ENCODE results near the gene RAB36. TPM values are rescaled to one million over a fixed set of nuclear protein-coding genes. Genes with fewer than 3 reads are reported as not detected.

The RAB36 gene
- total and polyA plus RNA-seq, 4 donors = 4.4 to 27.5 (median 9.6) TPM

DNA sequence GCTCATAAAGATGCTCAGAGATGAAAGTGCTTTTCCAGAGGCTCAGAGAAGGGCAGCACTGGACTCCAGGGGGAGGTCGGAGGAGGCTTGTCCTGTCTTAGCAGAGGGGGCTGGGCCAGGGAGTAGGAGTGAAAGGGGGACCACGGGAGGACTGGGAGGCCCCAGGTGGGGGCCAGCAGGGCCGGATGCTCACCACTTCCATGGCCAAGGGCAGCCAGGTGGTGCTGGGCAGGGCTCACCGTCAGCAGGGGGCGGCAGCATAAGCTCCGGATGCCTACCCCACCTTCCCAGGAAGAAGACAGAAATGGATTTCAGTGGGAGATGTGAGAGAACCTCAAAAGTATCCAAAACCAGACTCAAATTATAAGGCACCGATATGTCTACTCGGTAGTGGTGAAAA is 11.0 kb downstream of the RAB36 start:
- no peak overlapping the region for H3K27ac ChIP-seq (ENCODE audit: low read depth in 1 of 2, low read length in 1 of 2)
- no peaks in the 10 kb centered on the region for H3K9me3 ChIP-seq (ENCODE audit: control insufficient read depth in 4 of 4, insufficient read depth in 3 of 4, low read length in 3 of 4)
- H3K36me3 ChIP-seq (ENCODE audit: control insufficient read depth in 4 of 4, insufficient read depth in 4 of 4, low read length in 4 of 4) = no peaks in the 10 kb centered on the region
- no peak overlapping the region for H3K9ac ChIP-seq (ENCODE audit: insufficient read depth in 1 of 2, low read length in 2 of 2)
- DNase-seq (no peak), ATAC-seq (ENCODE audit: insufficient read depth, low FRiP score) (no peak)
- H3K27me3 ChIP-seq (ENCODE audit: control insufficient read depth in 3 of 3, insufficient read depth in 3 of 3, low read length in 2 of 3) = no peaks in the 10 kb centered on the region
- TF ChIP-seq, protein P1, sequence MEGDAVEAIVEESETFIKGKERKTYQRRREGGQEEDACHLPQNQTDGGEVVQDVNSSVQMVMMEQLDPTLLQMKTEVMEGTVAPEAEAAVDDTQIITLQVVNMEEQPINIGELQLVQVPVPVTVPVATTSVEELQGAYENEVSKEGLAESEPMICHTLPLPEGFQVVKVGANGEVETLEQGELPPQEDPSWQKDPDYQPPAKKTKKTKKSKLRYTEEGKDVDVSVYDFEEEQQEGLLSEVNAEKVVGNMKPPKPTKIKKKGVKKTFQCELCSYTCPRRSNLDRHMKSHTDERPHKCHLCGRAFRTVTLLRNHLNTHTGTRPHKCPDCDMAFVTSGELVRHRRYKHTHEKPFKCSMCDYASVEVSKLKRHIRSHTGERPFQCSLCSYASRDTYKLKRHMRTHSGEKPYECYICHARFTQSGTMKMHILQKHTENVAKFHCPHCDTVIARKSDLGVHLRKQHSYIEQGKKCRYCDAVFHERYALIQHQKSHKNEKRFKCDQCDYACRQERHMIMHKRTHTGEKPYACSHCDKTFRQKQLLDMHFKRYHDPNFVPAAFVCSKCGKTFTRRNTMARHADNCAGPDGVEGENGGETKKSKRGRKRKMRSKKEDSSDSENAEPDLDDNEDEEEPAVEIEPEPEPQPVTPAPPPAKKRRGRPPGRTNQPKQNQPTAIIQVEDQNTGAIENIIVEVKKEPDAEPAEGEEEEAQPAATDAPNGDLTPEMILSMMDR (IDR thresholded peaks at IDR 0.05; ENCODE audit: control extremely low read depth, extremely low read depth) = no peak
- 65 to 69% methylated on average over 8 of the region's 8 CpGs for WGBS, 2 donors
- H3K4me1 ChIP-seq (ENCODE audit: control insufficient read depth in 5 of 5, insufficient read depth in 5 of 5, low read length in 5 of 5) = peaks cover 0 to 6% (median 0%) of the 10 kb centered on the region in 5 donors
- no peak overlapping the region for H3K4me3 ChIP-seq

DNA sequence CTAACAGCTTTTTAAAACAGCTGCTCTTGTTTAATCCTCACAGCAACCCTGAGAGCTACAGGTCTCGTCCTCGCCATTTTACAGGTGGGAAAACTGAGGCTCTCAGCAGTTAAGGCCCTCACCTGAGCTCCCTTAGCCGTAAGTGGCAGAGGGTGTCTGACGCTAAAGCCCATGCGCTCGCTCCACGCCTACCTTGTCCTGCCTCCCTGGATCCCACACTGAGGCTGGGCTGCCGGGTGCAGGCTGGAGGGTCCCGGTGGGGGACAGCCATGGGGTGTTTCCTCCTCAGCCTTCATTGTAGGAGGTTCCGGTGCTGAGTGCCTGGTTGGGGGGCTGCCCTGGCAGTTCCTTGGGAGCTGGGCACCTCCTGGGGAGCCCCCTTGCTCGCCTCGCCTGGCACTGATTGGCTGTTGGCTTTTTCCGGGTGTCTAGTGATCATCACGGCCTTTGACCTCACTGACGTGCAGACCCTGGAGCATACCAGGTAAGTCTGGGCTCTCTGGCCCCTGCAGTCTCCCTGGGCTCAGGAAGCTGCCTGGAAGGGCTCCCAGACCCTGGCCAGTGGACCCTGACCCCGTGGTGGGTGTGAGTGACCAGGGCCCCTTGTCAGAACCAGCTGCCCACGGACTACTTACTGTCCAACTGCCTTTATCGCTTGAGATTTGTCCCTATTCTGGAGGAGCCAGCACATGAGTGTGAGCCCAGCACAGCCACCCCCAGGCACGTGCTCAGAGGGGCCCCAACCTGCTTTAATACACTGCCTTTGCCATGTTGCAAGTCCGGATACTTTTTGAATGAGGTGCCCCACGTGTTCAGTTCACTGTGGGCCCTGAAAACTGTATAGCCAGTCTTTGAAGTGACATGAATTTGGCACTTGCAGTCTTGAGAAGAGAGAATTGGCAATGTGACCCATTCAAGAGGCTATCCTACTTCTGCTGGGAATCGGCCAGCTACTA is 12.6 kb downstream of the RAB36 start:
- WGBS, 2 donors = 82 to 91% methylated on average over 22 of the region's 22 CpGs
- Histone ChIP-seq H3K27ac (ENCODE audit: low read depth in 1 of 2, low read length in 1 of 2) (peak overlapping the region in 1 of 2 donors; percentile 30), H3K9ac (ENCODE audit: insufficient read depth in 1 of 2, low read length in 2 of 2) (no peak overlapping the region), H3K36me3 (ENCODE audit: control insufficient read depth in 4 of 4, insufficient read depth in 4 of 4, low read length in 4 of 4) (no peaks in the 10 kb centered on the region), H3K27me3 (ENCODE audit: control insufficient read depth in 3 of 3, insufficient read depth in 3 of 3, low read length in 2 of 3) (no peaks in the 10 kb centered on the region), H3K4me3 (no peak overlapping the region), H3K4me1 (ENCODE audit: control insufficient read depth in 5 of 5, insufficient read depth in 5 of 5, low read length in 5 of 5) (peaks cover 0 to 6% (median 0%) of the 10 kb centered on the region in 5 donors), H3K9me3 (ENCODE audit: control insufficient read depth in 4 of 4, insufficient read depth in 3 of 4, low read length in 3 of 4) (no peaks in the 10 kb centered on the region)
- DNase-seq (peak in 2 of 3 donors; percentile 53 to 60), ATAC-seq (ENCODE audit: insufficient read depth, low FRiP score) (no peak)
- TF ChIP-seq, protein P1 (IDR thresholded peaks at IDR 0.05; ENCODE audit: control extremely low read depth, extremely low read depth) = no peak

DNA sequence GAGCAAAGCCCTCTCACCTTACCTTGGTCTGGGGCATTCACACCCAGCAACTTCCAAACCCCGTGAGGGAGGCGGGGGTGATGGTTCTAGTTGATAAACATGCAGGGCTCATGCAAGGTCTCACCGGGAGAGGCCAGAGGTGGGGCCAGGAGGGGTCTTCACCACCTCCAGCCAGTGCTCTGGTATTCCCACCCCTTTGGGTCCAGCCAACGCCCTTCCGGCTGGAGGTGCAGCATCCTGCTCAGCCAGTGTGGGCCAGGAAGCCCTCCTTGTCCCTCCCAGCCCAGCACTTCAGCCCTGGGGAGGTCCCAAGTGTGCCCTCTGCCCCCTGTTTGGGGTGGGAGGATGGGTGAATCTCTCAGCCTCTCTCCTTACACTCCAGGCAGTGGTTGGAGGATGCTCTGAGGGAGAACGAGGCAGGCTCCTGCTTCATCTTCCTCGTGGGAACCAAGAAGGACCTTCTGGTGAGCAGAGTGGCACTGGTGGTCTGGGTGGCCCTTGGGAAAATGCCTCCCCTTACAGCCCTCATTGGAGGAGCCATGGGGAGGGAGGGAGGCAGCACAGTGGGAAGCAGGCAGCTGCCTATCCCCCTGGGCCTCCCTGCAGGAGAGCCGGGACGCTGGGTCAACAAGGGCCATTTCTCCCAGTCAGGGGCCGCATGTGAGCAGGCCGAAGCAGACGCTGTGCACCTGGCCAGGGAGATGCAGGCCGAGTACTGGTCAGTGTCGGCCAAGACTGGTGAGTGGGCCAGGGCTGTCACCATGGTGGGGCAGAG is 13.4 kb downstream of the RAB36 start:
- Histone ChIP-seq H3K36me3 (ENCODE audit: control insufficient read depth in 4 of 4, insufficient read depth in 4 of 4, low read length in 4 of 4) (no peaks in the 10 kb centered on the region), H3K9me3 (ENCODE audit: control insufficient read depth in 4 of 4, insufficient read depth in 3 of 4, low read length in 3 of 4) (no peaks in the 10 kb centered on the region), H3K4me1 (ENCODE audit: control insufficient read depth in 5 of 5, insufficient read depth in 5 of 5, low read length in 5 of 5) (peaks cover 0 to 7% (median 2%) of the 10 kb centered on the region in 5 donors), H3K27ac (ENCODE audit: low read depth in 1 of 2, low read length in 1 of 2) (no peak overlapping the region), H3K27me3 (ENCODE audit: control insufficient read depth in 3 of 3, insufficient read depth in 3 of 3, low read length in 2 of 3) (no peaks in the 10 kb centered on the region), H3K9ac (ENCODE audit: insufficient read depth in 1 of 2, low read length in 2 of 2) (no peak overlapping the region), H3K4me3 (no peak overlapping the region)
- TF ChIP-seq, protein P1 (IDR thresholded peaks at IDR 0.05; ENCODE audit: control extremely low read depth, extremely low read depth) = no peak
- DNase-seq (no peak), ATAC-seq (ENCODE audit: insufficient read depth, low FRiP score) (no peak)
- 84 to 86% methylated on average over 14 of the region's 14 CpGs for WGBS, 2 donors

Data from lung (tissue), 12 donors.